SK-MEL-5 (cell line): ENCODE measurements around the gene GNB2. TPM values are rescaled to one million over a fixed set of nuclear protein-coding genes. Genes with fewer than 3 reads are reported as not detected.

Experiments used
- DNase-seq: peaks from one replicate; pipeline ENCODE4 v3.0.0-alpha.2; 2016; ENCODE audit warnings: low read depth, low spot score
- in situ Hi-C: cut with HindIII; loops from 2 replicates; pipeline ENCODE4 v1.10.0; 2016; ENCODE audit warnings: low sequenced_read_pairs, high pct_unique_total_duplicates, low pct_unique_long_range_greater_than_20kb
- total RNA-seq: library from RNA; depleted of rRNA; stranded (reverse); fragments of >200 nt; shearing (Covaris generic); gene quantifications from 2 replicates; pipeline ENCODE4 v1.2.3, GENCODE V29; 2014

GNB2 gene
- total RNA-seq, 1 experiment from 2014 or later: 43.7 TPM

GRCh38 chr7:100677308-100678267, 4.0 kb downstream of the GNB2 start:
- in situ Hi-C loops: no loop called here
- DNase-seq: no peak

DNA sequence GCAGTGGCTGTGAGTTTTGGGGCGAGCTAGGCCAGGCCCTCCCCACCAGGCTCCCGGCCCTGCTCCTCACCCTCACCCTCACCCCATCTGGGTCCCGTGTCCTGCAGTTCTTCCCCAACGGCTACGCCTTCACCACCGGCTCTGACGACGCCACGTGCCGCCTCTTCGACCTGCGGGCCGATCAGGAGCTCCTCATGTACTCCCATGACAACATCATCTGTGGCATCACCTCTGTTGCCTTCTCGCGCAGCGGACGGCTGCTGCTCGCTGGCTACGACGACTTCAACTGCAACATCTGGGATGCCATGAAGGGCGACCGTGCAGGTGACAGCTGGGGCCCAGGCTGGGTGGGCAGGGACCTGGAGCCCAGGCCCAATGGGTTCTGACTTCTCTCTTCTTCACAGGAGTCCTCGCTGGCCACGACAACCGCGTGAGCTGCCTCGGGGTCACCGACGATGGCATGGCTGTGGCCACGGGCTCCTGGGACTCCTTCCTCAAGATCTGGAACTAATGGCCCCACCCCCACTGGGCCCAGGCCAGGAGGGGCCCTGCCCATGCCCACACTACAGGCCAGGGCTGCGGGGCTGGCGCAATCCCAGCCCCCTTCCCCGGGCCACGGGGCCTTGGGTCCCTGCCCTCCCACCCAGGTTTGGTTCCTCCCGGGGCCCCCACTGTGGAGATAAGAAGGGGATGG, 4.9 kb downstream of the GNB2 start:
- in situ Hi-C loops: no loop called here
- no peak for DNase-seq

DNA sequence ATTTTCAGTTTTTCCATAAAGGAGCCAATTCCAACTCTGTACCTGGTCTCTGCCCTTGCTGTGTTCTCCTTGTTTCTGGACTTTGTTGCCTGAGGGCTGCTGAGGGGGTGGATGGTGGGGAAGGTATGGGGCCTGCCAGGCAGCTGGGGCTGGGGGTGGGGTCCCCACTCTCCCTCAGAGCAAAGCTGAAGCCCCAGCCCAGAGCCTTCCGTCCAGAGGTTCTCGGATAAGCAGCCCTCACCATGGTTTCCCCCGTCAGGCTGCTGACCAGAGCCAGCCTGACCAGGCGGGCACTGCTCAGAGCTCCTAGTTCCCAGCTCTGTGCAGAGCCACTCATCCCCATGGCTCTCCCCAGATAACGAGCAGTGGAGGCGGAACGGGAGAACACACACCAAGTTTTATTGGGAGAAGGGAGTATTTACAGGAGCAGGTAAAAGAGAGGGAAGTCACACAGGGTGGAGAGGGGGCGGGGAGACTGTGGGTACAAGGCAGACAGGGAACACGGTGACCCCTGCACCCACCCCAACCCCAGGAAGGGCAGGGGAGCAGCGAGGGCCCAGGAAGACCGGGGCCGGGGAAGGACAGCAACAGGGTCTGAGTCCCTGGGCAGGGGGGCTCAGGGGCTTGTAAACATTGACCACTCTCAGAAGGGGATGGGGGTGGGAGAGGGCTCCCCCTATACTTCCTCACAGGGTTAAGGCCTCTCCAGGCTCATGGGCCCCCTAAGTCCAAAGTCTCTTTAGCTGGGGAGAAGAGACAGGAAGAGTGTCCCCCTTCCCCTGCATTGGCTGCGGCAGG, 5.8 kb downstream of the GNB2 start:
- no peak for DNase-seq
- in situ Hi-C loops: no loop called here

GRCh38 chr7:100679927-100680575, 6.5 kb downstream of the GNB2 start:
- peak; percentile 35 for DNase-seq
- in situ Hi-C loops: no loop called here

DNA sequence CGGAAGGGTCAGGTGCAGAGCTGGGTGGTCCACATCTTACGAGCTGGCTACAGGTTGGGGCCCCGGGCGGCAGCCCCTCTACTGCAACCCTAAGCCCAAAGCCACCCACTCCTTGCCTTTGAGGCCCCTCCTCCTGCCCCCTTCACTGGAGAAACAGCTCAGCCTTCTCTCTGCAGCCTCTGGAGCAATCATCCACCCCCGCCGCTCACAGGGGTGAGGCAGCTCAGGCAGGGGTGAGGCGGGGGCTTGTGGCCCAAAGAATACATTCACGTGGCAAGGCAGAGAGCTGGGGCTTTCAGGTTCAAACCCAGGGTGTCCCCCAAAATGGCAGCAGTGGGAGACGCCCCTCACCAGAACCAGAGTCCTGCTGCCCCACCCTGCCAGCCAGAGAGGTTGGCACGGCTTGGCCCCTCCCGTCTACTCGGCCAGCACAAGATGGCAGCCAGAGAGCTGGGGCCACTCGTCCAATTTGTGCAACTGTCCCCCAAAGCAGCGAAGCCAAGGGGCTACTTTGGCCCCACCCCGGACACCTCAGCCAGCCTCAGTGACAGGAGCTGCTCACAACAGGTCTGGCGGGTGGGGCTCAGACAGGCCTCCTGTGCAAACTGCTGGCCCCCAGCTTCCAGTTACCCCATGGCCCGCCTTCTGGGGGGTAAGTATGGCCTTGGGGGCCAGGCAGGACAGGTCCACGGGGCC, 7.2 kb downstream of the GNB2 start:
- no peak for DNase-seq
- in situ Hi-C loops: no loop called here

- in situ Hi-C loops: no loop called here
- no peak for DNase-seq
Observed at GRCh38 chr7:100681491-100682227, 8.1 kb downstream of the GNB2 start.

- in situ Hi-C loops: no loop called here
- DNase-seq: no peak
Observed at GRCh38 chr7:100682228-100682741, 8.7 kb downstream of the GNB2 start.

GRCh38 chr7:100682991-100683658, 9.6 kb downstream of the GNB2 start:
- no peak for DNase-seq
- in situ Hi-C loops: no loop called here

DNA sequence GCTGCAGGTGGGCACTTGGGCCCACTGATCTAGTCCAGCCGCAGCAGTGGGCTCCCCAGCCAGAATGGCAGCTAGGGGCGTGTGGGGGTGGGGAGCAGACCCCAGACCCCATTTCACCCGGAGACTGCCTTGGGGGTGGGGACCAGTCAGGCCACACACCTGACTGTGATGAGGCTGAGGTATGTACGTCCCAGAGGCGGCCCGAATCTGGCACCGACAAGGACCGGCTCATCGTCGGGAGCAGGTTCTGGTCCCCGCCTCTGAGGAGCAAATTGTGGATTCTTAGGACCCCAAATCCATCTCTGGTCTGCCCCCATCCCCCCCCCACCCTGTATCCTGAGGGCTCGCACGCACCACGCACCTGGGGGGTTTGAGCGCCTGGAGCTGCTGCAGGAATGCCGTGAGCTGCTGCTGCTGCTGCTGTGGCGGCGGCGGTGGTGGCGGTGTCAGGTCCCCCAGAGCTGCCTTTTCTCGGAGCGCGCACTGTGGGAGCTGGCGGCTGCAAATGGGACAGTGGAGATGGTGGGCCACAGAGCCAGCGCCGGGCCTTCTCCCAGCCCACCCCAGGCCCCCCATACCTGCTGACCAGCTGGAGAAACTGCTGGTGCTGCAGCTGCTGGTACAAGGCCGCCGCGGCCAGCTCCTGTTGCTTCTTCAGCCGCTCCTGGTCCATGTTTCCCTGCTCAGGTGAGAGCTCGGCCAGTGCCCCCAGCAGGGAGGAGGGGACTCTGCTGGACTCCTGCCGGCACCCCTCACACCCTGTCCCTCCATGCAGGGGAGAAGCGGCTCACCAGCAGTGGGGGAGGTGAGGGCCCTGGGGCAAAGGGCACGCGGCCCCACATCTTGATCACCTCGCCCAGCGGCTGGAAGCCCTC, 10.4 kb downstream of the GNB2 start:
- no peak for DNase-seq
- in situ Hi-C loops: no loop called here

- in situ Hi-C loops: no loop called here
- no peak for DNase-seq
Observed at GRCh38 chr7:100684534-100685042, 11.0 kb downstream of the GNB2 start.

DNA sequence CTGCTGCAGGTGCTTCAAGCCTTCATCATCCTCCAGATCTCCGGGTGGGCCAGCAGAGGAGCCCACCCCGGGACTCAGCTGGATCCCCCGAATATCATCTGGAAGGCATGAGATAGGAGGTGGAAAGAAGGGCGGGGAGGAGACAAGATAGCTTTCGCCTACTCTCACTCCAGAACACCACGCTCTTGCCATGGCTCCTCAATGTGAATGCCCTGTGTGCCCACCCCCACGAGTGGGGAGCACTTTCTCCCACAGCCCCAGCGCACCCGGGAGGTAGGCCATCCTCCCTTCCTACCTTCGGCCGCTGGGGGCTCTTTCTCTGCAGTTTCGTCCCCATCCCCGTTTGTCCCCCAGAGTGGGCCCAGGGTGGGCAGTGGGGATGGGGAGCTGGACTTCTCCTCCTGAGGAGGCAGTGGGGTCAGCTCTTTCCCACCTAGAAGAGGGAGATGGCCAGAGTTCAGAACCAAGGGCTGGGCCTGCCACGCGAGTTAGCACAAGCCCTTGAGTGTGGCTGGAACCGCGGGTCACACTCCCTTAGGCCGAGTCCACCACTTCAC, 11.6 kb downstream of the GNB2 start:
- in situ Hi-C loops: no loop called here
- no peak for DNase-seq

GRCh38 chr7:100685631-100686145, 12.1 kb downstream of the GNB2 start:
- DNase-seq: no peak
- in situ Hi-C loops: no loop called here

DNA sequence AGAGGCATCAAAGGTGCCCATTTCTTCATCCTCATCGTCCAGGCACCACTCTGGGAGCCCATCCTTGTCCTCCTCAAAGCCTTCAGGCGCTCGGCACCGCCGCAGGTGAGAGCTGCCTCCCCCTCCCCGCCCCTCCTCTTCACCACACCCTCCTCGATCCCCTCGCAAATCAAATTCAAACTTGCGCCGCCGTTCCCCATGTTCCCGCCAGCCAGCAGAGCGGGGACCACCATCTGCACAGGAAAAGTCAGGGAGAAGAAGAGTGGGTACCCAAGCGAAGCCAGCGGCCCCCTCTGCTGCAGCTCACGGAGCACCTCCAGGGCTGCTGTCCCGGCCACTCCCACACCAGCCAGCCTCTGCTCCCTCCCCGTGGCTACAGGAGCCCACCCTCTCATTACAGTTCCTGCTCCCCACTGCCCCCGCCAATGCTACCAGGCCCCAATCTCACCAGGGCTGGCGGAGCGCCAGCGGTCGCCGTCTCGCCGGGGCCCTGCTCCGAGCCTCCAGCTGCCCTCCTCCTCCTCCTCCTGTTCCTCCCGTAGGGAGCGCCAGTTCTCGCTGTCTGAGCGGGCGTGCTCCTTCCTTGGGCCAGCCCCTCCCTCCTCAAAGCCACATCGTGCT, 12.8 kb downstream of the GNB2 start:
- in situ Hi-C loops: no loop called here
- DNase-seq: no peak

- DNase-seq: no peak
- in situ Hi-C loops: no loop called here
Observed at GRCh38 chr7:100686822-100687211, 13.3 kb downstream of the GNB2 start.
